ENCODE data around the gene CABCOCO1. TPM values are rescaled to one million over a fixed set of nuclear protein-coding genes. Genes with fewer than 3 reads are reported as not detected.

Gene CABCOCO1
- polyA plus RNA-seq, 1 of the 3 experiments (the other 2 are of a cell fraction): 0.71 TPM

DNA sequence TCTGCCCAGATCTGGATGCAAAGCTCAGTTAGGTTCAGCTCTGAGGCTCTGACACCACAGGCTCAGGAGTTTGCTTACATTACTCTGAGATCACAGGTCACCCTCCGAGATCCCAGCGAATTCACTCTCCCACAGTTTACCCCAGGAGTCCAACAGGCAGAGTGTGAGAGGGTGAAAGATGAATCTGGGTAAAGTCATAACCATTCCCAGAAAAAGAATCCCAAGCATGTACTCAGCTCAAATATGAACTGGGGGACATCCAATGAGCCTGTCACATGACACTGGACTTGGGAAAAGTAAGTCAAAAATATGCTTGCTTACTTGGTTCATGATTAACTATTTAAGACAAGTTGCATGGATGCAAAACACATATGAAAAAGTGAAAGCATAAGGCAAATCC is 128.5 kb downstream of the CABCOCO1 start:
- Histone ChIP-seq H3K27ac (ENCODE audit: low read depth in 2 of 2, low read length in 1 of 2) (no peak overlapping the region), H2AFZ (ENCODE audit: low read depth) (no peak overlapping the region), H3K4me2 (no peak overlapping the region), H3F3A (replicated peaks; ENCODE audit: insufficient read depth) (peaks cover 26% of the 10 kb centered on the region), H3K36me3 (replicated peaks in 1 of 2; ENCODE audit: control insufficient read depth in 1 of 2, insufficient read depth in 2 of 2, low read length in 1 of 2) (no peaks in the 10 kb centered on the region), H3K79me2 (ENCODE audit: insufficient read depth) (no peaks in the 10 kb centered on the region), H3K27me3 (ENCODE audit: insufficient read depth) (no peaks in the 10 kb centered on the region), H3K4me3 (ENCODE audit: low read depth in 2 of 2, low read length in 1 of 2) (no peak overlapping the region), H3K9me2 (no peaks in the 10 kb centered on the region), H3K4me1 (ENCODE audit: control insufficient read depth in 1 of 2, insufficient read depth in 2 of 2, low read depth in 1 of 2, low read length in 1 of 2) (peaks cover 3 to 23% of the 10 kb centered on the region in 2 experiments), H3K9ac (no peak overlapping the region), H3K9me3 (no peaks in the 10 kb centered on the region), H4K20me1 (ENCODE audit: insufficient read depth) (no peaks in the 10 kb centered on the region)
- TF ChIP-seq, protein P1, sequence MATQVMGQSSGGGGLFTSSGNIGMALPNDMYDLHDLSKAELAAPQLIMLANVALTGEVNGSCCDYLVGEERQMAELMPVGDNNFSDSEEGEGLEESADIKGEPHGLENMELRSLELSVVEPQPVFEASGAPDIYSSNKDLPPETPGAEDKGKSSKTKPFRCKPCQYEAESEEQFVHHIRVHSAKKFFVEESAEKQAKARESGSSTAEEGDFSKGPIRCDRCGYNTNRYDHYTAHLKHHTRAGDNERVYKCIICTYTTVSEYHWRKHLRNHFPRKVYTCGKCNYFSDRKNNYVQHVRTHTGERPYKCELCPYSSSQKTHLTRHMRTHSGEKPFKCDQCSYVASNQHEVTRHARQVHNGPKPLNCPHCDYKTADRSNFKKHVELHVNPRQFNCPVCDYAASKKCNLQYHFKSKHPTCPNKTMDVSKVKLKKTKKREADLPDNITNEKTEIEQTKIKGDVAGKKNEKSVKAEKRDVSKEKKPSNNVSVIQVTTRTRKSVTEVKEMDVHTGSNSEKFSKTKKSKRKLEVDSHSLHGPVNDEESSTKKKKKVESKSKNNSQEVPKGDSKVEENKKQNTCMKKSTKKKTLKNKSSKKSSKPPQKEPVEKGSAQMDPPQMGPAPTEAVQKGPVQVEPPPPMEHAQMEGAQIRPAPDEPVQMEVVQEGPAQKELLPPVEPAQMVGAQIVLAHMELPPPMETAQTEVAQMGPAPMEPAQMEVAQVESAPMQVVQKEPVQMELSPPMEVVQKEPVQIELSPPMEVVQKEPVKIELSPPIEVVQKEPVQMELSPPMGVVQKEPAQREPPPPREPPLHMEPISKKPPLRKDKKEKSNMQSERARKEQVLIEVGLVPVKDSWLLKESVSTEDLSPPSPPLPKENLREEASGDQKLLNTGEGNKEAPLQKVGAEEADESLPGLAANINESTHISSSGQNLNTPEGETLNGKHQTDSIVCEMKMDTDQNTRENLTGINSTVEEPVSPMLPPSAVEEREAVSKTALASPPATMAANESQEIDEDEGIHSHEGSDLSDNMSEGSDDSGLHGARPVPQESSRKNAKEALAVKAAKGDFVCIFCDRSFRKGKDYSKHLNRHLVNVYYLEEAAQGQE (IDR thresholded peaks at IDR 0.05; ENCODE audit: low read depth, low read length): no peak
- TF ChIP-seq, protein P2, sequence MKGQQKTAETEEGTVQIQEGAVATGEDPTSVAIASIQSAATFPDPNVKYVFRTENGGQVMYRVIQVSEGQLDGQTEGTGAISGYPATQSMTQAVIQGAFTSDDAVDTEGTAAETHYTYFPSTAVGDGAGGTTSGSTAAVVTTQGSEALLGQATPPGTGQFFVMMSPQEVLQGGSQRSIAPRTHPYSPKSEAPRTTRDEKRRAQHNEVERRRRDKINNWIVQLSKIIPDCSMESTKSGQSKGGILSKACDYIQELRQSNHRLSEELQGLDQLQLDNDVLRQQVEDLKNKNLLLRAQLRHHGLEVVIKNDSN (IDR thresholded peaks at IDR 0.05; ENCODE audit: borderline replicate concordance, low read depth): peak; percentile 26; the same call in 1 of the 2 replicates
- TF ChIP-seq CTCF (IDR thresholded peaks at IDR 0.05) (no peak), EZH2phosphoT487 (IDR thresholded peaks at IDR 0.05; ENCODE audit: borderline replicate concordance, low read depth) (no peak)
- 100% methylated on average over 2 of the region's 2 CpGs for WGBS (ENCODE audit: low lambda C conversion rate)
- CTCF ChIA-PET: no interaction called here
- DNase-seq: no peak
- POLR2A ChIA-PET: no interaction called here

DNA sequence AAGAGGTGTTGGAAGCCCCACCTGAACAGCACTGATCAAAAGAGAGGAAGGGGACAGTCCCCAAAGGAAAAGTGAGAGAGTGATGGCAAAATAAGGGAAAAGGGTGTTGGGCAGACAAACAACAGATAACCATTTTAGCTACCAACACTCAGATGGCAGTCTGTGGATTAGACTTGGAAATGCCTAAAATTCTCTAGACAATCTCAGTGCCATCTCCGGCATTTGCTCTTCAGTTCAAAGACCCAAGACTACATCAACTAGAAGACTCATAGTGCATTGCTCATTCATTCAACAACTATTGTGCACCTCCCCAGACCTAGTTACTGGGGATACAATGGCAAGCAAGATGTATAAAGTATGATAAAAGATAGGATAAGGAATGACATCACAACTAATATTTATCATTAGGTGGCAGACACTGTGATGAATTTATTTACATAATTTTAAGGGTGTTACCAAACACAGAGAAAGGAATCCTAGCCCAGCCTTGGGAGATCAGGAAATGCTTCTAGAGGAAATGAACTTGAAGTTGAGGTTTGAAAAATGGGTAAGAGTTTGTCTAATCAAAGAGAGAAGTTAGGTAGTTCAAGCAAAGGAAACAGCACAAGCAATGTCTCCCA is 129.5 kb downstream of the CABCOCO1 start:
- no peak overlapping the region for H3K4me2 ChIP-seq
- no peak for DNase-seq
- H4K20me1 ChIP-seq (ENCODE audit: insufficient read depth): no peaks in the 10 kb centered on the region
- H3K36me3 ChIP-seq (replicated peaks in 1 of 2; ENCODE audit: control insufficient read depth in 1 of 2, insufficient read depth in 2 of 2, low read length in 1 of 2): no peaks in the 10 kb centered on the region
- no peaks in the 10 kb centered on the region for H3K9me2 ChIP-seq
- 82% methylated on average over 1 of the region's 1 CpG for WGBS (ENCODE audit: low lambda C conversion rate)
- peaks cover 17% of the 10 kb centered on the region for H3F3A ChIP-seq (replicated peaks; ENCODE audit: insufficient read depth)
- no peak overlapping the region for H3K4me3 ChIP-seq (ENCODE audit: low read depth in 2 of 2, low read length in 1 of 2)
- H3K27me3 ChIP-seq (ENCODE audit: insufficient read depth): no peaks in the 10 kb centered on the region
- H3K79me2 ChIP-seq (ENCODE audit: insufficient read depth): no peaks in the 10 kb centered on the region
- peaks cover 3 to 16% of the 10 kb centered on the region in 2 experiments; a peak in 3 of 4 replicates for H3K4me1 ChIP-seq (ENCODE audit: control insufficient read depth in 1 of 2, insufficient read depth in 2 of 2, low read depth in 1 of 2, low read length in 1 of 2)
- ChIA-PET POLR2A (no interaction called here), CTCF (no interaction called here)
- TF ChIP-seq TAF1 (IDR thresholded peaks at IDR 0.05; ENCODE audit: borderline replicate concordance, low read depth, low read length): no peak
- no peak for TF ChIP-seq NRF1 (IDR thresholded peaks at IDR 0.05; ENCODE audit: low read depth, low read length)
- TF ChIP-seq RFX5 (IDR thresholded peaks at IDR 0.05; ENCODE audit: low read length): no peak
- TF ChIP-seq SIN3A (IDR thresholded peaks at IDR 0.05; ENCODE audit: borderline replicate concordance, low read depth, low read length): no peak
- TF ChIP-seq RCOR1 (IDR thresholded peaks at IDR 0.05; ENCODE audit: low read length): no peak
- TF ChIP-seq FOXJ3 (CRISPR knock-in tag; IDR thresholded peaks at IDR 0.05): no peak
- H2AFZ ChIP-seq (ENCODE audit: low read depth): no peak overlapping the region
- H3K27ac ChIP-seq (ENCODE audit: low read depth in 2 of 2, low read length in 1 of 2): no peak overlapping the region
- no peaks in the 10 kb centered on the region for H3K9me3 ChIP-seq
- no peak overlapping the region for H3K9ac ChIP-seq
